ENCODE measurements around the gene FOXP1.

DNA sequence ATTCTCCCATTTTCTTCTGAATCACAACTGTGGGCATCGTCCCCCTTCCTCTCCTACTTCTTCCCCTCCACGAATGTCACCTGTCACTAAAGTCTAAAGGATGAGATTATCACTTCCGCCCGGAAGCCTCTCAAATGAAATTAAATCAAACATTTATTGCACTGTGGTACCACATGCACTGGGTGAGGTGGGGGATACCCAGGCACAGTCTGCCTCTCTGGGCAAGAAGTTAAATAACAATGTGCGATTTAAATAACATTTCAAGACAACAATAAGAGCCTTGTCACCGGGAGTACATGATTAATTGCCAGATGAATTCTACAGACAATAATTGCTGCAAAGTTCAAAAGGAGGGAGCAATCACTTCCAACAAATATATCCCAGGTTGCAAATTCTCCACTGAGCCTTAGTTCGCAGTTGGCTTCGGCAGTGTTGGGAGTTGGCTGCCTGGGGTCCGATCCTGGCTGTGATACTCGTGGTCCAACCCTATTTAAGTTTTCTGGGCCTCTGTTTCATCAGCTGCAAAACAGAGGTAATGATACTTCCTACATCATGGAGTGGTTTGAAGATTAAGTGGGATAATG is 77.7 kb downstream of the FOXP1 start:
- TF ChIP-seq, protein P1, sequence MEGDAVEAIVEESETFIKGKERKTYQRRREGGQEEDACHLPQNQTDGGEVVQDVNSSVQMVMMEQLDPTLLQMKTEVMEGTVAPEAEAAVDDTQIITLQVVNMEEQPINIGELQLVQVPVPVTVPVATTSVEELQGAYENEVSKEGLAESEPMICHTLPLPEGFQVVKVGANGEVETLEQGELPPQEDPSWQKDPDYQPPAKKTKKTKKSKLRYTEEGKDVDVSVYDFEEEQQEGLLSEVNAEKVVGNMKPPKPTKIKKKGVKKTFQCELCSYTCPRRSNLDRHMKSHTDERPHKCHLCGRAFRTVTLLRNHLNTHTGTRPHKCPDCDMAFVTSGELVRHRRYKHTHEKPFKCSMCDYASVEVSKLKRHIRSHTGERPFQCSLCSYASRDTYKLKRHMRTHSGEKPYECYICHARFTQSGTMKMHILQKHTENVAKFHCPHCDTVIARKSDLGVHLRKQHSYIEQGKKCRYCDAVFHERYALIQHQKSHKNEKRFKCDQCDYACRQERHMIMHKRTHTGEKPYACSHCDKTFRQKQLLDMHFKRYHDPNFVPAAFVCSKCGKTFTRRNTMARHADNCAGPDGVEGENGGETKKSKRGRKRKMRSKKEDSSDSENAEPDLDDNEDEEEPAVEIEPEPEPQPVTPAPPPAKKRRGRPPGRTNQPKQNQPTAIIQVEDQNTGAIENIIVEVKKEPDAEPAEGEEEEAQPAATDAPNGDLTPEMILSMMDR (IDR thresholded peaks at IDR 0.05; ENCODE audit: low read depth, low read length, poor library complexity, severe bottlenecking): no peak
- TF ChIP-seq EZH2phosphoT487 (IDR thresholded peaks at IDR 0.05; ENCODE audit: borderline replicate concordance, low read length): no peak
